Mucosa of rectum (tissue), 2 donors: ENCODE data around the gene TMEM121.
"Not testable (repeated sequence)": the region's sequence is repeated elsewhere in the genome, so short reads cannot be mapped to it uniquely, and the experiment has no call there.

Source experiments
- H3K27ac ChIP-seq, 2 donors: one replicate each; pipeline ENCODE4 v1.7.0; 2013; ENCODE audit warnings: inconsistent platforms in 2 of 2, low read depth in 2 of 2, low read length in 2 of 2
- H3K27me3 ChIP-seq, 2 donors: one replicate each; pipeline ENCODE4 v1.7.0; 2013; ENCODE audit warnings: low read length in 2 of 2; ENCODE audit not compliant: control insufficient read depth in 2 of 2, insufficient read depth in 2 of 2
- H3K36me3 ChIP-seq, 2 donors: one replicate each; pipeline ENCODE4 v1.7.0; 2013; ENCODE audit warnings: low read length in 2 of 2; ENCODE audit not compliant: control insufficient read depth in 2 of 2, insufficient read depth in 2 of 2
- H3K4me1 ChIP-seq, 2 donors: one replicate each; pipeline ENCODE4 v1.7.0; 2013; ENCODE audit warnings: low read length in 2 of 2, mild to moderate bottlenecking in 1 of 2; ENCODE audit not compliant: control insufficient read depth in 2 of 2, insufficient read depth in 2 of 2
- H3K4me3 ChIP-seq, 2 donors: one replicate each; pipeline ENCODE4 v1.7.0; 2013; ENCODE audit warnings: low read length in 2 of 2
- H3K9ac ChIP-seq, 2 donors: one replicate each; pipeline ENCODE4 v1.7.0; 2013; ENCODE audit warnings: low read length in 2 of 2, low read depth in 1 of 2, mild to moderate bottlenecking in 1 of 2
- H3K9me3 ChIP-seq, 2 donors: one replicate each; pipeline ENCODE4 v1.7.0; 2013; ENCODE audit warnings: low read length in 2 of 2; ENCODE audit not compliant: control insufficient read depth in 2 of 2
- donor health status: healthy.
- donor health status: Normal muscosa, but diverticular disease.

The TMEM121 gene

DNA sequence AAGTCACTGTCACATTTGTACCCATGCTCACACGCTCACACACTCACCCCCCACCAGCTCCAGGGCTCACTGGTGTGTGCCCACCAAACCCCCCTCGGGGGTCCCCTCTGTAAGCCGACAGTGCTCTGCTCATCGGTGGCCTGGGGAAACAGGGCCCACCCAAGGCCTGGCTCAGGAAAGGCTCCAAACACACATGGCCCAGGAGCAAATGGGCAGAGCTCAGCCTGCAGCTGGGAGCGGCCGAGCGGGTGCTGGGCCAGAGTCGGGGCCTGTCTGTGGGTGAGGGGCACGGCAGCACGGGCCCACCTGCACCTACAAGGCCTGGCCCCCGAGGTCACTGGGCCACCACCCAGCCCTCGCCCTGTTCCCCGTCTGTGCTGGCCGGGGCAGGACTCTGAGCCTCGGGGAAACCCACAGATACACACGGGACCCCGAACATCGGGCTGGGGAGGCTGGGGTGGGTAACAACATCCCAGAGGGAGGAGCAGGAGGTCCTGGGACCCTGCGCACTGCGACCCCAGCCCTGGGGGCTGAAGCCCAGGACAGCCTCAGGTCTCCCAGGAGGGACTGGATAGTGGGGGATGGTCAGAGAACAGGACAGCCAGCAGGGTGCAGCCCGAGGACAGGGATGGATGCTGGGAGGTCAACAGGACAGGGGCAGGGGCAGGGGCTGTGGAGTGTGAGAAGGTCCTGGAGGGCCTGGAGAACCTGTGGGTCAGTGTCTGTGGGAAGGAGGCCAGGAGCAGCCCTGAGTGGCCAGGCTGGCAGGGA lies 45.0 kb downstream of the TMEM121 start:
- not testable (repeated sequence) for H3K27me3 ChIP-seq, H3K36me3 ChIP-seq, H3K4me1 ChIP-seq, H3K9me3 ChIP-seq, H3K4me3 ChIP-seq, H3K9ac ChIP-seq
- peak overlapping the region in 1 of 2 donors; percentile 19 for H3K27ac ChIP-seq

DNA sequence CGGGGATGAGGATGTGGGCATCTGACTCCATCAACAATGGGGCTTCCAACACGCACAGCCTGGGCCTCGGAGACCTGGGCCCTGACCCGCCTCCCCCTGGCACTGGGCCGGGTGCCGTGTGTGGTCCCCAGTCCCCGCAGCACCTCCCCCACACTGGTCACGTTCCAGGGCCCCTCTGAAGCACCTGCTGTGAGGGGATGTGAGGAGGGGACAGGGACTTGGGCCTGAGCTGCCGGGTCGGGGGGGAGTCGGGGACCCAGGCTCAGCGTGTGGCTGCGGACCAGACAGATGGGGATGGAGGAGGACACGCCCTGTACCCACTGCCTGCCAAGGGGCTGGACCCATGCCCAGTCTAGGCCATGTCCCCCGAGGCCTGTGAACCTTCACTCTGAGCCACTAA lies 45.7 kb downstream of the TMEM121 start:
- not testable (repeated sequence) for H3K36me3 ChIP-seq, H3K4me1 ChIP-seq, H3K4me3 ChIP-seq, H3K9me3 ChIP-seq, H3K27ac ChIP-seq, H3K9ac ChIP-seq, H3K27me3 ChIP-seq

DNA sequence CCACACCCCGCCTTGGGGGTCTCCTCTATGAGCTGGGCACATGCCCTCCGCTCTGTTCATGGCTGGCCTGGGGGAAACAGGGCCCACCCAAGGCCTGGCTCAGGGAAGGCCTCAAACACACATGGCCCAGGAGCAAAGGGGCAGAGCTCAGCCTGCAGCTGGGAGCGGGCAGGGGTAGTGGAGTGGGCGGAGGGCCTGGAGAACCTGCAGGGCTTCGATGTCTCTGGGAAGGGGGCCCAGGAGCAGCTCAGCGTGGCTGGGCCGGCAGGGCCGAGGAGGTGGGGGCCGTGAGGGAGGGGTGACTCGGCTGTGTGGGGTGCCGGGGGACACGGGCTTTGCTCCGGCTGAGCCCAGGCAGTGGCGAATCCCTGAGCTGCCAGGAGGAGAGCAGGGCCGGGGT lies 47.5 kb downstream of the TMEM121 start:
- H3K9ac ChIP-seq, H3K9me3 ChIP-seq, H3K36me3 ChIP-seq, H3K27me3 ChIP-seq, H3K4me1 ChIP-seq, H3K4me3 ChIP-seq: not testable (repeated sequence)
- peak overlapping the region in 1 of 2 donors; percentile 48 for H3K27ac ChIP-seq

DNA sequence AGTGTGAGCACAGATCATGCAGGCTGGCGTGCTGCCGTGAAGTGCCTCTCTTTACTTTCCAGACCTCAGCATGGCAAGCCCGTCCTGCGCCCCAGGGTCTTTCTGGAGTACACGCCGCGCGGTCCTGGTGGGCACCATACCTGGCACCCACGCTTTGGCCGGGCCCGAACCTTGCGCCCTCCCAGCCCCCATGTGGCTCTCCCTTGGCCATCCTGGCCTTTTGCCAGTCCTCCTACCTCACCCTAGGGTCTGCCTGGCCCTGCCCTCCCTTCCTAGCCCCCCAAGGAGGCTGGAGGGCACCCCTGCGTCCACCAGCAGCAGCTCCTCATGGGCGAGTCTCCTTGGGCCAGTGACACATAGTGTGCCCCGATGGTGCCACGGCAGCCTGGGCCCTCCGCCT lies 48.0 kb downstream of the TMEM121 start:
- H3K9me3 ChIP-seq, H3K4me1 ChIP-seq, H3K36me3 ChIP-seq, H3K9ac ChIP-seq, H3K27ac ChIP-seq, H3K27me3 ChIP-seq, H3K4me3 ChIP-seq: not testable (repeated sequence)

DNA sequence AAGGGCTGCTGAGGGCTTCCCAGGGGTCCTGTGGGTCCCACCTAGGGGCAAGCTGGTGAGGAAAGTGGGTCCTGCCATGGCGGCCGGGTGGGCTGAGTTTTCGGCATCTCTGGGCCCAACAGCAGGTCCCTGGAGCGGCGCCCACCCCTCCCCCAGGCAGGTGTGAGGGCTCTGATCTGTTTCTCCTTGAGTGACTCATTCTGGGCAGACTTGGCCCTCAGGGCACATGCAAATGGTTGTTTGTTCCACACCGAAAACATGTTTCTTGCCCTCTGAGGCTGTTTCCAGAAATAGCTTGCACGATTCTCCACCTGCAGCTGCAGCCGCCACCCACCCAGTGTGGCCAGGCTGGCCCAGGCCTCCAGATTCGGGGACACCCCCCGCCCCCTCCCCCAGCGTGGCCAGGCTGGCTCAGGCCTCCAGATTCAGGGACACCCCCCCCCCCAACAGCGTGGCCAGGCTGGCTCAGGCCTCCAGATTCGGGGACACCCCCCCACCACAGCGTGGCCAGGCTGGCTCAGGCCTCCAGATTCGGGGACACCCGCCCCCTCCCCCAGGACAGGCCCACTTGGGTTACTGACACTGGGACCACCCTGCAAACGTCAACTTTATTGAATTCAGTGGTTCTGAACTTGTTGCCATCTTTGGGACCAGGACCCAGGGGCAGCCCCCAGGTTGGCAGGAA lies 48.8 kb downstream of the TMEM121 start:
- H3K9me3 ChIP-seq, H3K27me3 ChIP-seq, H3K9ac ChIP-seq, H3K4me1 ChIP-seq, H3K27ac ChIP-seq, H3K36me3 ChIP-seq, H3K4me3 ChIP-seq: not testable (repeated sequence)

DNA sequence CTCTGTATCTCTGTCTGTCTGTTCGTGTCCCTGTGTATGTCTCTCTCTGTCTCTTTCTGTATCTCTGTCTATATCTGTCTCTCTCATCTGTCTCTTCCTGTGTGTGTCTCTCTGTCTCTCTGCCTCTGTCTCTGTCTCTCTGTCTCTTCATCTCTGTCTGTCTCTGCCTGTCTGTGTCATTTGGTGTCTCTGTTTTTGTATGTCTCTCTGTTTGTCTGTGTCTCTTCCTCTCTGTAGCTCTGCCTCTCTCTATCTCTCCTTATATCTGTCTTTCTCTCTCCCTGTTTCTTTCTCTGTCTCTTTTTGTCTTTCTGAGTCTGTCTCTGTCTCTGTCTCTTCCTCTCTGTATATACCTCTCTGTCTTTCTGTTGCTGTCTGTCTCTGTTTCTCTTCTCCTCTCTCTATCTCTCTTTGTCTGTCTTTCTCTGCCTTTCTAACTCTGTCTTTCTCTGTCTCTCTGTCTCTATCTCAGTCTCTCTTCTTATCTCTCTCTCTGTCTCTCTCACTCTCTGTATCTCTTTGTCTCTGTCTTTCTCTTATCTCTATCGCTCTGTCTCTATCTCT lies 50.2 kb downstream of the TMEM121 start:
- Histone ChIP-seq H3K9me3 (no peaks in the 10 kb centered on the region), H3K27me3 (no peaks in the 10 kb centered on the region), H3K9ac (peak overlapping the region in 1 of 2 donors; percentile 17), H3K27ac (peak overlapping the region; percentile 61 to 77), H3K4me3 (no peak overlapping the region), H3K36me3 (no peaks in the 10 kb centered on the region), H3K4me1 (no peaks in the 10 kb centered on the region)

DNA sequence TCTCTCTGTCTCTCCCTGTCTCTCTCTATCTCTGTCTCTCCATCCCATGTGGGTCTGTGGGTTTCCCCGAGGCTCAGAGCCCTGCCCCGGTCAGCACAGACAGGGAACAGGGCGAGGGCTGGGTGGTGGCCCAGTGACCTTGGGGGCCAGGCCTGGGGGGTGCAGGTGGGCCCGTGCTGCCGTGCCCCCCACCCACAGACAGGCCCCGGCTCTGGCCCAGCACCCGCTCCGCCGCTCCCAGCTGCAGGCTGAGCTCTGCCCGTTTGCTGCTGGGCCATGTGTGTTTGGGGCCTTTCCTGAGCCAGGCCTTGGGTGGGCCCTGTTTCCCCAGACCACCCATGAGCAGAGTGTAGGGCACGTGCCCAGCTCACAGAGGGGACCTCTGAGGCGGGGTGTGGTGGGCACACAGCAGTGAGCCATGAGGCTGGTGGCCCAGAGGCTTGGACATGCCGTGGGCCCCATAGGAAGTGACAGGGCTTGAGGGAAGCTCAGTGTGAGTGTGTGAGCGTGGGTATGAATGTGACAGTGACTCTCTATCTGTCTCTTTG lies 51.0 kb downstream of the TMEM121 start:
- Histone ChIP-seq H3K9me3 (no peaks in the 10 kb centered on the region), H3K4me3 (no peak overlapping the region), H3K27me3 (no peaks in the 10 kb centered on the region), H3K36me3 (no peaks in the 10 kb centered on the region), H3K4me1 (no peaks in the 10 kb centered on the region), H3K9ac (no peak overlapping the region), H3K27ac (peak overlapping the region; percentile 61 to 77)

DNA sequence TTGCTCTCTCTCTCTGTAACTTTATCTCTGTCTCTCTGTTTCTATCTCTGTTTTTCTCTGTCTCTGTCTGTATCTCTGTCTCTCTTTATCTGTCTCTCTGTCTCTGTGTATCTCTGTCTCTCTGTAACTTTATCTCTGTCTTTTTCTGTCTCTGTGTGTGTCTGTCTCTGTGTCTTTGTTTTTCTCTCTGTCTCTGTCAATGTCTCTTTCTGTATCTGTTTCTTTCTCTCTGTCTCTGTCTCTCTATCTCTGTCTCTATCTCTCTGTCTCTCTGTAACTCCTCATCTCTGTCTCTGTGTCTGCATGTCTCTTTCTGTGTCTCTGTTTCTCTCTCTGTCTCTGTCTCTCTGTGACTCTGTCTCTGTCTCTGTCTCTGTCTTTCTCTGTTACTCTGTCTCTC lies 51.7 kb downstream of the TMEM121 start:
- H3K27me3 ChIP-seq: no peaks in the 10 kb centered on the region
- peaks cover 0 to 4% of the 10 kb centered on the region in 2 donors for H3K4me1 ChIP-seq
- no peak overlapping the region for H3K9ac ChIP-seq
- H3K4me3 ChIP-seq: no peak overlapping the region
- H3K27ac ChIP-seq: peak overlapping the region; percentile 61 to 77
- no peaks in the 10 kb centered on the region for H3K9me3 ChIP-seq
- no peaks in the 10 kb centered on the region for H3K36me3 ChIP-seq

DNA sequence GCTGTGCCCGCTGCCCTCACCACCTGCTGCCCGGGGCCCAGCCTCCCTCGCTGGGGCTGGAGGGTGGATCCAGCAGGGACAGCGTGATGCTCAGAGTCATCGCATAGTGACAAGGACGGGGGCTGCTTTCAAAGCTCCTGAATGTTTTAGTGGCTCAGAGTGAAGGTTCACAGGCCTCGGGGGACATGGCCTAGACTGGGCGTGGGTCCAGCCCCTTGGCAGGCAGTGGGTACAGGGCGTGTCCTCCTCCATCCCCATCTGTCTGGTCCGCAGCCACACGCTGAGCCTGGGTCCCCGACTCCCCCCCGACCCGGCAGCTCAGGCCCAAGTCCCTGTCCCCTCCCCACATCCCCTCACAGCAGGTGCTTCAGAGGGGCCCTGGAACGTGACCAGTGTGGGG lies 52.8 kb downstream of the TMEM121 start:
- H3K36me3 ChIP-seq, H3K4me1 ChIP-seq, H3K4me3 ChIP-seq, H3K9ac ChIP-seq, H3K27ac ChIP-seq, H3K27me3 ChIP-seq, H3K9me3 ChIP-seq: not testable (repeated sequence)
